ENCODE data around the gene APBB1. TPM values are rescaled to one million over a fixed set of nuclear protein-coding genes. Genes with fewer than 3 reads are reported as not detected.

APBB1 gene
- total RNA-seq, 6 donors from 2014 or later: 30.4 to 66.8 (median 40.0) TPM

GRCh38 chr11:6402061-6402470, 16.8 kb downstream of the APBB1 start:
- TF ChIP-seq EP300 (IDR thresholded peaks at IDR 0.05) (no peak), POLR2A (IDR thresholded peaks at IDR 0.05) (no peak), POLR2AphosphoS5 (IDR thresholded peaks at IDR 0.05) (no peak), CTCF (IDR thresholded peaks at IDR 0.05) (no peak)
- Histone ChIP-seq H3K4me3 (peak overlapping the region in 1 of 4 donors; percentile 15), H3K27ac (peak overlapping the region in 1 of 4 donors; percentile 58), H3K9me3 (no peaks in the 10 kb centered on the region), H3K36me3 (peaks cover 0 to 38% (median 9%) of the 10 kb centered on the region in 4 donors), H3K4me1 (peaks cover 0 to 6% (median under 1%) of the 10 kb centered on the region in 4 donors), H3K27me3 (no peaks in the 10 kb centered on the region)
- no peak for ATAC-seq (ENCODE audit: low FRiP score in 2 of 2)
- peak in 1 of 2 donors; percentile 59 for DNase-seq
- 78 to 90% methylated on average over 8 to 12 of the region's 12 CpGs for WGBS, 2 donors

- TF ChIP-seq EP300 (IDR thresholded peaks at IDR 0.05) (no peak), POLR2AphosphoS5 (IDR thresholded peaks at IDR 0.05) (no peak)
- DNase-seq: no peak
- Histone ChIP-seq H3K9me3 (no peaks in the 10 kb centered on the region), H3K36me3 (peaks cover 0 to 38% (median 9%) of the 10 kb centered on the region in 4 donors), H3K27me3 (no peaks in the 10 kb centered on the region), H3K27ac (peak overlapping the region in 1 of 4 donors; percentile 58), H3K4me1 (peaks cover 0 to 6% (median 1%) of the 10 kb centered on the region in 4 donors), H3K4me3 (no peak overlapping the region)
- WGBS, 2 donors: 100% methylated on average over 6 of the region's 7 CpGs; no CpG with 5 or more reads in 1 of the 2 donors
- ATAC-seq (ENCODE audit: low FRiP score in 2 of 2): no peak
Measured at GRCh38 chr11:6401464-6401863, 17.4 kb downstream of the APBB1 start.

GRCh38 chr11:6400431-6401345, 18.2 kb downstream of the APBB1 start:
- WGBS, 2 donors: 97 to 98% methylated on average over 15 of the region's 15 CpGs
- H3K36me3 ChIP-seq: peaks cover 0 to 38% (median 9%) of the 10 kb centered on the region in 4 donors

GRCh38 chr11:6397636-6398035, 21.3 kb downstream of the APBB1 start:
- DNase-seq (peak in 1 of 2 donors; percentile 28), ATAC-seq (ENCODE audit: low FRiP score in 2 of 2) (peak in 1 of 2 donors; percentile 40)
- Histone ChIP-seq H3K4me3 (no peak overlapping the region), H3K36me3 (peaks cover 6 to 58% (median 12%) of the 10 kb centered on the region in 4 donors), H3K4me1 (peaks cover 0 to 9% (median 1%) of the 10 kb centered on the region in 4 donors), H3K9me3 (no peaks in the 10 kb centered on the region), H3K27ac (peak overlapping the region in 2 of 4 donors; percentile 15 to 39), H3K27me3 (no peaks in the 10 kb centered on the region)
- no peak for TF ChIP-seq EP300 (IDR thresholded peaks at IDR 0.05)
- WGBS, 2 donors: 48 to 52% methylated on average over 3 of the region's 3 CpGs

More at GRCh38 chr11:6400431-6401345, 18.2 kb downstream of the APBB1 start:
- TF ChIP-seq POLR2AphosphoS5 (IDR thresholded peaks at IDR 0.05): no peak
- TF ChIP-seq POLR2A (IDR thresholded peaks at IDR 0.05): no peak
- no peak for TF ChIP-seq EP300 (IDR thresholded peaks at IDR 0.05)
- no peak for TF ChIP-seq CTCF (IDR thresholded peaks at IDR 0.05)
- H3K27ac ChIP-seq: no peak overlapping the region
- peaks cover 0 to 6% (median 1%) of the 10 kb centered on the region in 4 donors for H3K4me1 ChIP-seq
- no peak for ATAC-seq (ENCODE audit: low FRiP score in 2 of 2)
- H3K9me3 ChIP-seq: no peaks in the 10 kb centered on the region
- H3K27me3 ChIP-seq: no peaks in the 10 kb centered on the region
- no peak for DNase-seq
- H3K4me3 ChIP-seq: no peak overlapping the region

GRCh38 chr11:6397156-6397555, 21.7 kb downstream of the APBB1 start:
- Histone ChIP-seq H3K36me3 (peaks cover 6 to 53% (median 12%) of the 10 kb centered on the region in 4 donors), H3K27ac (peak overlapping the region in 2 of 4 donors; percentile 15 to 39), H3K27me3 (no peaks in the 10 kb centered on the region), H3K4me1 (peaks cover 0 to 10% (median 1%) of the 10 kb centered on the region in 4 donors), H3K4me3 (no peak overlapping the region), H3K9me3 (no peaks in the 10 kb centered on the region)
- TF ChIP-seq POLR2A (IDR thresholded peaks at IDR 0.05): no peak
- no peak for TF ChIP-seq EP300 (IDR thresholded peaks at IDR 0.05)
- no peak for TF ChIP-seq CTCF (IDR thresholded peaks at IDR 0.05)
- no peak for TF ChIP-seq POLR2AphosphoS5 (IDR thresholded peaks at IDR 0.05)
- no peak for ATAC-seq (ENCODE audit: low FRiP score in 2 of 2)
- 57 to 63% methylated on average over 1 of the region's 1 CpG for WGBS, 2 donors
- DNase-seq: no peak
